CD14-positive monocyte (primary cell): ENCODE results near the gene MAST1. TPM values are rescaled to one million over a fixed set of nuclear protein-coding genes. Genes with fewer than 3 reads are reported as not detected.

Experiments
- DNase-seq, 3 donors: peaks; one replicate each; pipeline ENCODE4 v3.0.0-alpha.2; 2011 to 2022
- H2AFZ ChIP-seq: 2 replicates; pipeline ENCODE4 v1.6.0; 2012; ENCODE audit warnings: mild to moderate bottlenecking, low read depth, low read length, inconsistent platforms; ENCODE audit not compliant: insufficient read depth, poor library complexity, severe bottlenecking
- H3K27ac ChIP-seq, 2 donors: 1 replicate in 1 of 2; 2 replicates in 1 of 2; pipeline ENCODE4 v1.5.1; 2012 to 2013; ENCODE audit warnings: low read length in 2 of 2, control low read depth in 1 of 2, inconsistent platforms in 1 of 2, low read depth in 1 of 2, mild to moderate bottlenecking in 1 of 2
- H3K27me3 ChIP-seq, 2 donors: one replicate each; pipeline versions ENCODE4 v1.6.0 to v1.6.1; 2011 to 2013; ENCODE audit warnings: low read length in 2 of 2; ENCODE audit not compliant: control insufficient read depth in 2 of 2, insufficient read depth in 2 of 2
- H3K36me3 ChIP-seq, 2 donors: replicated peaks in 1 of 2; 1 replicate in 1 of 2; 2 replicates in 1 of 2; pipeline versions ENCODE4 v1.5.1 to v1.6.1; 2012 to 2013; ENCODE audit warnings: low read length in 2 of 2, control low read depth in 1 of 2, inconsistent platforms in 1 of 2, mild to moderate bottlenecking in 1 of 2; ENCODE audit not compliant: insufficient read depth in 2 of 2, control insufficient read depth in 1 of 2
- H3K4me1 ChIP-seq, 2 donors: 1 replicate in 1 of 2; 2 replicates in 1 of 2; pipeline versions ENCODE4 v1.5.1 to v1.6.1; 2012 to 2013; ENCODE audit warnings: low read length in 2 of 2, control low read depth in 1 of 2, inconsistent platforms in 1 of 2, mild to moderate bottlenecking in 1 of 2, moderate library complexity in 1 of 2; ENCODE audit not compliant: insufficient read depth in 2 of 2, control insufficient read depth in 1 of 2
- H3K4me2 ChIP-seq: replicated peaks from 2 replicates; pipeline ENCODE3; 2012; ENCODE audit warnings: low read length, moderate library complexity, mild to moderate bottlenecking; ENCODE audit not compliant: poor library complexity, severe bottlenecking; ENCODE audit errors: extremely low read depth
- H3K4me3 ChIP-seq, 3 experiments: fragments of 200-600 bp in 1 of 3; sonication (generic) in 1 of 3; replicated peaks in 1 of 3; 1 replicate in 2 of 3; 2 replicates in 1 of 3; pipeline ENCODE4 v1.5.1; 2011 to 2013; ENCODE audit warnings: low read length in 3 of 3, mild to moderate bottlenecking in 3 of 3, control low read depth in 2 of 3, low read depth in 2 of 3, inconsistent platforms in 1 of 3, moderate library complexity in 1 of 3
- H3K79me2 ChIP-seq: 2 replicates; pipeline ENCODE4 v1.6.0; 2012; ENCODE audit warnings: mild to moderate bottlenecking, control low read depth, inconsistent platforms, low read length, moderate library complexity; ENCODE audit not compliant: insufficient read depth
- H3K9ac ChIP-seq: 2 replicates; pipeline ENCODE4 v1.6.0; 2017; ENCODE audit warnings: low read length, mild to moderate bottlenecking; ENCODE audit not compliant: insufficient read depth, poor library complexity, severe bottlenecking
- H3K9me3 ChIP-seq, 2 donors: replicated peaks in 1 of 2; 1 replicate in 1 of 2; 2 replicates in 1 of 2; pipeline versions ENCODE4 v1.5.1 to v1.6.1; 2012 to 2013; ENCODE audit warnings: low read length in 2 of 2, control low read depth in 1 of 2; ENCODE audit not compliant: control insufficient read depth in 1 of 2, insufficient read depth in 1 of 2
- H4K20me1 ChIP-seq: 2 replicates; pipeline ENCODE4 v1.6.0; 2012; ENCODE audit warnings: mild to moderate bottlenecking, low read length, control low read depth, moderate library complexity; ENCODE audit not compliant: insufficient read depth
- H3K27ac Mint-ChIP-seq, 7 donors: one replicate each; pipeline ENCODE4 v1.8.0; 2020; ENCODE audit warnings: mild to moderate bottlenecking in 7 of 7, mixed read lengths in 7 of 7, moderate library complexity in 6 of 7, inconsistent platforms in 2 of 7
- H3K27me3 Mint-ChIP-seq, 3 donors: one replicate each; pipeline ENCODE4 v1.8.0; 2021 to 2022; ENCODE audit warnings: low read depth in 3 of 3, mild to moderate bottlenecking in 3 of 3, mixed read lengths in 3 of 3, moderate library complexity in 3 of 3, inconsistent platforms in 1 of 3
- H3K36me3 Mint-ChIP-seq, 2 donors: one replicate each; pipeline ENCODE4 v1.8.0; 2020; ENCODE audit warnings: mixed read lengths in 2 of 2, inconsistent platforms in 1 of 2, mild to moderate bottlenecking in 1 of 2
- H3K4me1 Mint-ChIP-seq: one replicate; pipeline ENCODE4 v1.8.0; 2020; ENCODE audit warnings: mild to moderate bottlenecking, mixed read lengths
- H3K4me3 Mint-ChIP-seq, 2 donors: one replicate each; pipeline ENCODE4 v1.8.0; 2020; ENCODE audit warnings: mild to moderate bottlenecking in 2 of 2, mixed read lengths in 2 of 2, moderate library complexity in 1 of 2
- H3K9me3 Mint-ChIP-seq, 7 donors: one replicate each; pipeline ENCODE4 v1.8.0; 2020 to 2022; ENCODE audit warnings: mixed read lengths in 7 of 7, mild to moderate bottlenecking in 6 of 7, moderate library complexity in 6 of 7, inconsistent platforms in 2 of 7
- CTCF ChIP-seq: fragments of 200-600 bp; IDR thresholded peaks from one replicate; pipeline ENCODE4 v1.8.0; 2022; ENCODE audit warnings: antibody characterized with exemption, mild to moderate bottlenecking
- WGBS: methylation state at CpG from one replicate; pipeline ENCODE4 v1.1.5; 2013; ENCODE audit warnings: missing lambda C conversion rate; ENCODE audit not compliant: insufficient coverage; 5-methylcytosine and 5-hydroxymethylcytosine counted together
- intact Hi-C, 2 donors: fragments of 100-400 bp; cut with micrococcal nuclease; formaldehyde crosslinking; loops; one replicate each; pipeline versions ENCODE4 v1.15.0 to v1.15.1; 2023
- polyA plus RNA-seq, 3 donors: library from polyadenylated mRNA; depleted of rRNA in 1 of 3; unstranded in 2 of 3; stranded (reverse) in 1 of 3; fragments of 300-500 nt in 2 of 3; fragments of >200 nt in 1 of 3; fragmentation: Illumina TruSeq in 2 of 3; gene quantifications; 1 replicate in 2 of 3; 2 replicates in 1 of 3; pipeline ENCODE4 v1.2.3, GENCODE V29; 2012 to 2021

Gene MAST1
- polyA plus RNA-seq, 3 donors = 0.28 to 3.6 (median 1.1) TPM

DNA sequence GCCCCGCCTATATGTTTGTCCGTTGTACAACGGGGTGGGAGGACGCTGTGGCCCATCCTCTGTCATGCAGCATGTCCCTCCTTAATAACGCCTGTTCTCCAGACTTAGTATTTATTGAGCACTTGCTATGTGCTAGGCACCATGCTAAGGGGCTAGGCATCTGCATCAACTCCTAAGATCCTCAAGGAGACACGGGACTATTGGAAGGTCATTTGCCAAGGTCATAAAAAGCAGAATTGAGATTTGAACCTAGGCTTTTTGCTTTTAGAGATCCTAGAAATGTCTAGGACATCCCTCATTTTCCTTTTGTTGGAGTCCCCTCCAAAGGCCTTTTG, 1.8 kb upstream of the MAST1 start:
- H3K9me3 Mint-ChIP-seq = peaks cover 5 to 52% (median 38%) of the 10 kb centered on the region in 7 donors
- peak overlapping the region in 1 of 2 donors; percentile 82 for H3K4me3 Mint-ChIP-seq
- H3K36me3 Mint-ChIP-seq = peaks cover 14 to 17% of the 10 kb centered on the region in 2 donors
- Histone ChIP-seq H3K9me3 (peaks cover 13 to 66% of the 10 kb centered on the region in 2 donors), H2AFZ (no peak overlapping the region), H3K4me1 (peaks cover 18 to 42% of the 10 kb centered on the region in 2 donors), H3K27ac (no peak overlapping the region), H3K4me2 (no peak overlapping the region), H3K4me3 (no peak overlapping the region), H3K79me2 (no peaks in the 10 kb centered on the region), H4K20me1 (no peaks in the 10 kb centered on the region), H3K36me3 (no peaks in the 10 kb centered on the region), H3K9ac (no peak overlapping the region), H3K27me3 (peaks cover 74 to 96% of the 10 kb centered on the region in 2 donors)
- H3K4me1 Mint-ChIP-seq = peaks cover 36% of the 10 kb centered on the region
- no peak for TF ChIP-seq CTCF
- intact Hi-C loops = no loop called here
- 10% methylated on average over 4 of the region's 6 CpGs for WGBS
- no peak overlapping the region for H3K27ac Mint-ChIP-seq
- H3K27me3 Mint-ChIP-seq = peaks cover 89 to 92% (median 91%) of the 10 kb centered on the region in 3 donors
- DNase-seq = no peak

DNA sequence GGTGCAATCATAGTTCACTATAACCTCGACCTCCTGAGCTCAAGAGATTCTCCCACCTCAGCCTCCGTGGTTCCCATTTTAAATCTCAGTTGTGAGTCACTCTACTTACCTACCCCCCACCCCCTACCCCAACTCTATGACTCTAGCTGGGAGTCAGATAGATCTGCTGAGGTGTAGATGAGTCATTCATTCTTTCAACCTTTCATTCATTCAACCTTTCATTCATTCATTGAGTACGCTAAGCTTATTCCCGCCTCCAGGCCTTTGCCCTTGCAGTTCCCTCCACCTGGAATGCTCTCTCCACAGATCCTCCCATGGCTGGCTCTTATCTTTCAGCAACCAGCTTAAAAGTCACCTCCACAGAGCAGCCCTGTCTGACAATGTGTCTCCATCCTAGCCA, 1.1 kb upstream of the MAST1 start:
- Histone ChIP-seq H2AFZ (no peak overlapping the region), H3K4me1 (peaks cover 18 to 42% of the 10 kb centered on the region in 2 donors), H3K79me2 (no peaks in the 10 kb centered on the region), H3K36me3 (no peaks in the 10 kb centered on the region), H3K4me2 (no peak overlapping the region), H4K20me1 (no peaks in the 10 kb centered on the region), H3K9me3 (peaks cover 13 to 66% of the 10 kb centered on the region in 2 donors), H3K27me3 (peaks cover 77 to 95% of the 10 kb centered on the region in 2 donors), H3K27ac (no peak overlapping the region), H3K4me3 (no peak overlapping the region), H3K9ac (no peak overlapping the region)
- no peak for DNase-seq
- Mint-ChIP-seq H3K9me3 (peaks cover 5 to 52% (median 40%) of the 10 kb centered on the region in 7 donors), H3K36me3 (peaks cover 14 to 17% of the 10 kb centered on the region in 2 donors), H3K4me1 (peaks cover 37% of the 10 kb centered on the region), H3K27ac (peak overlapping the region in 1 of 7 donors; percentile 73), H3K4me3 (peak overlapping the region in 1 of 2 donors; percentile 82), H3K27me3 (peaks cover 89 to 92% (median 90%) of the 10 kb centered on the region in 3 donors)
- intact Hi-C loops = no loop called here
- TF ChIP-seq CTCF = no peak
- WGBS = 75% methylated on average over 2 of the region's 4 CpGs
